ENCODE results near the gene OSER1. TPM values are rescaled to one million over a fixed set of nuclear protein-coding genes. Genes with fewer than 3 reads are reported as not detected.

Gene OSER1
- polyA plus RNA-seq, 1 donor (not counting 4 experiments of a cell fraction or from before 2014, with no cell fraction given): 41.5 TPM

- no peaks in the 10 kb centered on the region for H3K9me3 ChIP-seq (ENCODE audit: control insufficient read depth, low read depth, low read length)
- H3K4me3 ChIP-seq (ENCODE audit: control insufficient read depth in 2 of 3, extremely low read depth in 1 of 3, insufficient read depth in 2 of 3, low read depth in 1 of 3, low read length in 3 of 3): peak overlapping the region in 1 of 3 experiments; percentile 25
- FAIRE-seq (no peak), DNase-seq (ENCODE audit: low read depth, low spot score) (no peak)
- H3K79me2 ChIP-seq (ENCODE audit: control insufficient read depth, insufficient read depth, low read length): peaks cover 10% of the 10 kb centered on the region
- TF ChIP-seq EZH2 (IDR thresholded peaks at IDR 0.05; ENCODE audit: low read length): no peak
- TF ChIP-seq, protein P1, sequence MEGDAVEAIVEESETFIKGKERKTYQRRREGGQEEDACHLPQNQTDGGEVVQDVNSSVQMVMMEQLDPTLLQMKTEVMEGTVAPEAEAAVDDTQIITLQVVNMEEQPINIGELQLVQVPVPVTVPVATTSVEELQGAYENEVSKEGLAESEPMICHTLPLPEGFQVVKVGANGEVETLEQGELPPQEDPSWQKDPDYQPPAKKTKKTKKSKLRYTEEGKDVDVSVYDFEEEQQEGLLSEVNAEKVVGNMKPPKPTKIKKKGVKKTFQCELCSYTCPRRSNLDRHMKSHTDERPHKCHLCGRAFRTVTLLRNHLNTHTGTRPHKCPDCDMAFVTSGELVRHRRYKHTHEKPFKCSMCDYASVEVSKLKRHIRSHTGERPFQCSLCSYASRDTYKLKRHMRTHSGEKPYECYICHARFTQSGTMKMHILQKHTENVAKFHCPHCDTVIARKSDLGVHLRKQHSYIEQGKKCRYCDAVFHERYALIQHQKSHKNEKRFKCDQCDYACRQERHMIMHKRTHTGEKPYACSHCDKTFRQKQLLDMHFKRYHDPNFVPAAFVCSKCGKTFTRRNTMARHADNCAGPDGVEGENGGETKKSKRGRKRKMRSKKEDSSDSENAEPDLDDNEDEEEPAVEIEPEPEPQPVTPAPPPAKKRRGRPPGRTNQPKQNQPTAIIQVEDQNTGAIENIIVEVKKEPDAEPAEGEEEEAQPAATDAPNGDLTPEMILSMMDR (optimal IDR thresholded peaks at IDR 0.05 in 1 of 3, IDR thresholded peaks at IDR 0.05 in 1 of 3, conservative IDR thresholded peaks at IDR 0.05 in 1 of 3; ENCODE audit: extremely low read depth in 1 of 3, insufficient read depth in 2 of 3, low read length in 3 of 3): no peak
- H3K4me1 ChIP-seq (ENCODE audit: control insufficient read depth, extremely low read depth, insufficient read depth, low read length): peaks cover 57% of the 10 kb centered on the region
- no peaks in the 10 kb centered on the region for H3K9me1 ChIP-seq (ENCODE audit: control insufficient read depth, extremely low read depth, insufficient read depth, low read length)
- dilution Hi-C loops (cut with MboI; ENCODE audit: extremely low pct_ligation_motif_present, low sequenced_read_pairs): no loop called here
- H3K36me3 ChIP-seq (ENCODE audit: control insufficient read depth in 2 of 2, extremely low read depth in 1 of 2, insufficient read depth in 2 of 2, low read length in 2 of 2): no peaks in the 10 kb centered on the region
- no peak overlapping the region for H3K27ac ChIP-seq (ENCODE audit: control insufficient read depth, insufficient read depth, low read length)
- peak overlapping the region; percentile 66 for H3K4me2 ChIP-seq (ENCODE audit: control insufficient read depth, extremely low read depth, insufficient read depth, low read depth, low read length)
- H4K20me1 ChIP-seq (ENCODE audit: control insufficient read depth, extremely low read depth, insufficient read depth, low read length): no peaks in the 10 kb centered on the region
- H3K27me3 ChIP-seq (ENCODE audit: control insufficient read depth, extremely low read depth, insufficient read depth, low read length): no peaks in the 10 kb centered on the region
- H2AFZ ChIP-seq (ENCODE audit: control insufficient read depth, low read length): peak overlapping the region; percentile 36
- H3K9ac ChIP-seq (ENCODE audit: control insufficient read depth, extremely low read depth, insufficient read depth, low read length): peak overlapping the region; percentile 0
Measured at GRCh38 chr20:44180814-44181213, 29.8 kb downstream of the OSER1 start.

- TF ChIP-seq EZH2 (IDR thresholded peaks at IDR 0.05; ENCODE audit: low read length): no peak
- TF ChIP-seq, protein P1 (optimal IDR thresholded peaks at IDR 0.05 in 1 of 3, IDR thresholded peaks at IDR 0.05 in 1 of 3, conservative IDR thresholded peaks at IDR 0.05 in 1 of 3; ENCODE audit: extremely low read depth in 1 of 3, insufficient read depth in 2 of 3, low read length in 3 of 3): no peak
- no peaks in the 10 kb centered on the region for H4K20me1 ChIP-seq (ENCODE audit: control insufficient read depth, extremely low read depth, insufficient read depth, low read length)
- H3K79me2 ChIP-seq (ENCODE audit: control insufficient read depth, insufficient read depth, low read length): no peaks in the 10 kb centered on the region
- no peaks in the 10 kb centered on the region for H3K9me1 ChIP-seq (ENCODE audit: control insufficient read depth, extremely low read depth, insufficient read depth, low read length)
- H3K4me1 ChIP-seq (ENCODE audit: control insufficient read depth, extremely low read depth, insufficient read depth, low read length): peaks cover 41% of the 10 kb centered on the region
- H3K9me3 ChIP-seq (ENCODE audit: control insufficient read depth, low read depth, low read length): no peaks in the 10 kb centered on the region
- peak overlapping the region; percentile 63 for H3K9ac ChIP-seq (ENCODE audit: control insufficient read depth, extremely low read depth, insufficient read depth, low read length)
- DNase-seq (ENCODE audit: low read depth, low spot score) (no peak), FAIRE-seq (peak; percentile 59)
- dilution Hi-C loops (cut with MboI; ENCODE audit: extremely low pct_ligation_motif_present, low sequenced_read_pairs): no loop called here
- H3K4me2 ChIP-seq (ENCODE audit: control insufficient read depth, extremely low read depth, insufficient read depth, low read depth, low read length): peak overlapping the region; percentile 78
- H2AFZ ChIP-seq (ENCODE audit: control insufficient read depth, low read length): peak overlapping the region; percentile 72
- peak overlapping the region in 2 of 3 experiments; percentile 7 to 44 for H3K4me3 ChIP-seq (ENCODE audit: control insufficient read depth in 2 of 3, extremely low read depth in 1 of 3, insufficient read depth in 2 of 3, low read depth in 1 of 3, low read length in 3 of 3)
- no peaks in the 10 kb centered on the region for H3K36me3 ChIP-seq (ENCODE audit: control insufficient read depth in 2 of 2, extremely low read depth in 1 of 2, insufficient read depth in 2 of 2, low read length in 2 of 2)
- H3K27ac ChIP-seq (ENCODE audit: control insufficient read depth, insufficient read depth, low read length): peak overlapping the region; percentile 85
- H3K27me3 ChIP-seq (ENCODE audit: control insufficient read depth, extremely low read depth, insufficient read depth, low read length): no peaks in the 10 kb centered on the region
Measured at GRCh38 chr20:44176833-44177534, 33.6 kb downstream of the OSER1 start.
